HG03558 (cell line): ENCODE measurements around the gene MR1.
A peak's percentile ranks its signal among the peaks of the same experiment; 100 is the strongest.
"Not testable (repeated sequence)": the region's sequence is repeated elsewhere in the genome, so short reads cannot be mapped to it uniquely, and the experiment has no call there.

ENCODE experiments used
- ATAC-seq: cut with Tn5 transposase; IDR thresholded peaks from one replicate; pipeline ENCODE4 v1.9.1; 2021; ENCODE audit warnings: moderate number of reproducible peaks; ENCODE audit not compliant: unreplicated experiment; ENCODE audit errors: extremely low read depth

Gene MR1

DNA sequence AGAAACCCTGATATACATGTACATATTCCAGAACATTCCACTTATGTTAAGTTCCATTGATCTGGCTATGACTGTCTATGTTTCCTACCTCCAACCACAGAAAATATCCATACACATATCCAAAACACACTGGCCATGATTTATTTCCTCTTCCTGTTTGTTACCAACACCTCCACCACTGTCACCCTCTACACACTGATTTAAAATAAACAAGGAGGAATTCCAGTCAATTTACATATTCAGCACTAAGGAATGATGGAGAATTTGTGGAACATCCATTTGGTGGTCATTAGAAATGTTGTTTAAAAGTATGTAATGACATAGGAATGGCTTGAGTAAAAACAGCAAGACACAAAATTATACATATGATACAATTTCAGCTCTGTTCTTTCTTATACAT is 5.6 kb upstream of the MR1 start:
- no peak for ATAC-seq

GRCh38 chr1:181028615-181029014 is 5.2 kb upstream of the MR1 start:
- ATAC-seq = no peak

- ATAC-seq = no peak
Observed at GRCh38 chr1:181032535-181032934, 1.2 kb upstream of the MR1 start.

DNA sequence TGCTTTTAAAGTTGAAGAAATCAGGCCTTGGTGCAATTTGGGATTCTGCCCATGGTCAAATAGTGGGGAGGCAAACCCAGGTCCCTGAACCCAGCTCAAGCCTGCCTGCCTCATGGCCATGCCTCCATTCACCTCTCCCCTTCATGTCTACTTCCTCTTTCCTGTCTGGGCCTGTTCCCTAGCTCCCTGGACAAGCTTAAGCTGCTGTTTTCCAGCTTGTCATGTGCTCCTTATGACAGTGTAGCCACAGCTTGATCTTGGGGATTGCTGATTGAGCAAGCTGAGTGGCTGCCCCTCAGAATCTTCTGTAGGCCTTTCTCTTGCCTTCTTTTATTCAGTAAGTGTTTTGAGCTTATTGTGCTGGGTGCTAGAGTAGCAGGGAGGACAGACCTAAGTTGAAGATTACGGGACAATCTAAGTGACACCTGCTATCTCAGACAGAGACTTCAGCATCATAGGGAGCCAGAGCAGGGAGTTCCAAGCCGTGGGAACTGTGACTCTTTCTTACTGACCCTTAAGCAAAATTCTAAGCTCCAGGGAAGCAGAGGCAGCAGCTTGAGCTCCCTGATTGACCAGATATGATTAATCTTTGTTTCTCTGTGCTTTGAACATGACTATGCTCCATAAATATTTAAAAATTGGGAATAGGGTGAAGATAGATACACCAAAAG is 520 bp upstream of the MR1 start:
- peak; percentile 6 for ATAC-seq

DNA sequence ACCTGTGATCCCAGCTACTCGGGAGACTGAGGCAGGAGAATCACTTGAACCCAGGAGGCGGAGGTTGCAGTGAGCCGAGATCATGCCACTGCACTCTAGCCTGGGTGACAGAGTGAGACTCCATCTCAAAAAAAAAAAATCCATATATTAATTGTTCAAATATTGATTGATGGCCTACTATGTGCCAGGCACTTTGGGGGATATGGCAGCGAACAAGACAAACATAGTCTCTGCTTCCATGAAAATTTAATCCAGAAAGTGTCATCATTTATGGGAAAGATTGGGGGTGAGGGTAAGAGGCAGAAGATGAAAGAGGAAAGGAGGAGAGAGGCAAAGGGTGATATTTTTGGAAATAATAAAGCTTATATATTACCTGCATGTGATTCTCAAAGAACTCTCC is 1.4 kb downstream of the MR1 start:
- ATAC-seq = not testable (repeated sequence)

GRCh38 chr1:181036107-181036836 is 2.5 kb downstream of the MR1 start:
- ATAC-seq = no peak

DNA sequence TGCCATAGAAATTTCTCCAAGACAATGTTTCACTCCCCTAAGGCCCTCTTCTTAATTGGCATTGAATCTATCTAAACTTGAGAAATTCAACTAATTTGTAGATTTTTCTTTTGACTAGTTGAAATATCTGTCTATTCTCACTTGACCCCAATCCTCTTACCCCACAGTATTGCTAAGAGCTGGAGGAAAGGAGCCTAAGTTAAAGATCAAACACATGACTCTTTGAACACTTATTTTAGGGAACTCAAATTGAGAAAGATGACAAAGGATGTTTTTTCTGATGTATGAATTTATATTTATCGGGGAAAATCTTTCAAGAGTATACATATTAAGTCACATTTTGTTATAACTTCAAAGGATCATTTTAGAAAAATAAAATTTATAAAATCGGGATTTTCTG is 3.6 kb downstream of the MR1 start:
- no peak for ATAC-seq

DNA sequence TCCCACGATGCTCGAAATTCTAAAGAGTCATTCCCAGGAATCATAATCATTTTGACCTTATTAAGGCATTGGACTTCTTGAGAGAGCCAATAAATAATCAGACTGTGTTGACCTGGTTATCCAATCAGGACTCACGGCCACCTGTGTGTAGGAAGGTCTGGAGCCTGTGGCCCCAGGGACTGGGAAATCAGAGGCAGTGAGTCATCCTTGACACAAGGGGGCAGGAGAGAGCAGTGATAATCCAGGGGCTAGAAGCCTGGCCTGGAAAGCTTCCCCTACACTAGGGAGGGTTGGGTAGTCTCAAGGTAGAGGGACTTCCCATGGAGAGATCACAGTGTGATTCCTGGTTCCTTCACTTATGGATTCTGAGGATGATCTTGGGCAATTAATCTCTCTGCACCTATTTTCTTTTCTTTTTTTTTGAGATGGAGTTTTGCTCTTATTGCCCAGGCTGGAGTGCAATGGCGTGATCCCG is 4.7 kb downstream of the MR1 start:
- ATAC-seq = no peak

DNA sequence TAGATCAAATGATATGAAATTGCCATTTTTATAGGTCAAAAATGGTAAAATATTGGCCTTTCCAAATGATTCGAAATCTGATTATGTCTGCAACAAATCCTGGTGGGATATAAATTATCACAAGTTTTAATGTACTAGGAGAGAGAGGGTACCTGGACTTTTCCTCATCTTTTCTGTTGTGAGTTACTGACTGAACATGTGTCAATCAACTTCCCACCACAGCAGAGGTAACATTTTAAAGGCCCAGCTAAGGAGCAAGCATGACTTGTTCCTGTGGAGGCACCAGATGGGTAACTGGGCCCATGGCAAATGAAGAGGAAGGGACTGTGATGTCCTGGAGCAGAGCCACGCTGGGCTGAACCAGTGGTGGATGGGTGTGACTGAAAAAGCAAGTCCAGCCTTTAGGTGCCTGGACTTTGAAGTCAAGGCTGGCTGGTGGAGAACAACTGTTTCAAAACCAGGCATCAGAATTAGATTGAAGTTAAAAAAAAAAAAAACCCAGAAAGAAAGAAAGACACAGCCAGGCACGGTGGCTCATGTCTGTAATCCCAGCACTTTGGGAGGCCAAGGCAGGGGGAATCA is 6.6 kb downstream of the MR1 start:
- no peak for ATAC-seq

DNA sequence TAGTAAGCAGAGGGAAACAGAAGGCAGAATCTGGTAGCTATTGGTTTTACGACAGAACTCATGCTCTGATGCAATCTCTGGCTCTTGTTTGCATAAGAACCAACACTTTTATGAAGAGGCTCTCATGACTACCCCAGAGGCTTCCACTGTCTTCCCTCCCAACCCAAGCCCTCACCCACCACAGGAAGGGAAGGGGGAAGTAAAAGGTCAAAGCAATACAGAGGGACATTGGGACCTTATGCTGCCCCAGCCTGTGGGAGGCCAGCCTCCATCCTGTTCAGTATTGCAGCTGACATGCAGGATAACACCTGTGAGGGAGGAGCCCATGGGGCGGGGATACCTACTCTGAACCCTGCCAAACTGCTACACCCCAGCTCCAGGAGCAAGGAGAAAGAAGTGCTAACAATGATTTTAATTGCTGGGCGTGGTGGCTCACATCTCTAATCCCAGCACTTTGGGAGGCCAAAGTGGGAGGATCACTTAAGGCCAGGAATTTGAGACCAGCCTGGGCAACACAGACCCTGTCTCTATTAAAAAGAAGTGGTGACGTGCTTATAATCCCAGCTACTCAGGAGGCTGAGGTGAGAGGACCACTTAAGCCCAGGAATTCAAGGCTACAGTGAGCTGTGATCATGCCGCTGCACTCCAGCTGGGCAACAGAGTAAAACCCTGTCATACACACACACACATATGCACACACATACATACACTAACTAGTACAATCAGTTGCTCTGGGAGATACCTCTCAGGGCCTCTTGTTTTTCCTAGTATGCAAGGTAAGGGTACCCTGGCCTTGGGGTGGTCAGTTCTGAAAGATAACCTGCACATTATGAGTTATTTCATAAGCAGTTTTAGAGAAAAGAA is 9.5 kb downstream of the MR1 start:
- ATAC-seq = no peak

DNA sequence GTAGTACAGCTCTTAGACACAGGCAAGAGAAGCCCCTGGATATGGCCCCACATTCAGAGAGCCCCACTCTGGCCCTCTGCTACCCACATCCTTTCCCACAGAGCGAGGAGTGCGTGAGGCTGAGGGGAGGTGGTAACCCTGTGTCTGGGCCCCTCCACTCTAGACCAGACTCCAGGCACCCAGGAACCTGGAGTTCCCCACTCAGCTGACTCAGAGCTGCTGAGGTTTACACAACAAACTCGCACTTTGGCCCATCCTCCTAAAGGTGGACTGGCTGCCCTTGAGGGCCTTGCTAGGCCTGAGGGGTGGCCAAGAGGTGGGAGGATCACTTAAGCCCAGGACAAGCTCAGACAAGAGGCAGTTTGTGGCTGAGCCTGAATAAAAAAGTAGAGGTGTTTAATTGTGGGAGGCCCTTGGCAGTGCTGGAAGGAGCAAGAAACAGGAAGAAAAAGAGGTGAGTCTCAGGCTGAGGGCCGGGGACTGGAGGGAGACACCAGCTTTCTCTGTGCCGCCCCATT is 10.7 kb downstream of the MR1 start:
- no peak for ATAC-seq

- ATAC-seq = not testable (repeated sequence)
Observed at GRCh38 chr1:181045946-181046345, 12.2 kb downstream of the MR1 start.

- no peak for ATAC-seq
Observed at GRCh38 chr1:181049378-181049777, 15.6 kb downstream of the MR1 start.

DNA sequence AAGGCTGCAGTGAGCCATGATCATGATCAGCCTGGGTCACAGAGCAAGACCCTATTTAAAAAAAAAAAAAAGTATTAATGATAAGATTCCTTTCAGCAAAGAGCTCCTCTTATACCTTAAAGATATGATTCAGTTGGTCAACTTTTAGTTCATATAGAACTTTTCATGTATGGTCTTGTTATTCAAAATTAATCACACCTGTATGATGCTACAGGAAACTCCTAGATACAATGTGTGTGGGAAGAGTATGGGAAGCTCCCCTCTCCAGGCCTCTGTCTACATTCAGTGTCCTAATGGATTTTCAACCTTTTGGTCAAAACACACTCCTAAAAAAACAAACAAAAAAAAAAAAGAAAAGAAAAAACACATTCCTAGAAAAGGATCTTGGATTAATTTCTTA is 17.1 kb downstream of the MR1 start:
- ATAC-seq = no peak

DNA sequence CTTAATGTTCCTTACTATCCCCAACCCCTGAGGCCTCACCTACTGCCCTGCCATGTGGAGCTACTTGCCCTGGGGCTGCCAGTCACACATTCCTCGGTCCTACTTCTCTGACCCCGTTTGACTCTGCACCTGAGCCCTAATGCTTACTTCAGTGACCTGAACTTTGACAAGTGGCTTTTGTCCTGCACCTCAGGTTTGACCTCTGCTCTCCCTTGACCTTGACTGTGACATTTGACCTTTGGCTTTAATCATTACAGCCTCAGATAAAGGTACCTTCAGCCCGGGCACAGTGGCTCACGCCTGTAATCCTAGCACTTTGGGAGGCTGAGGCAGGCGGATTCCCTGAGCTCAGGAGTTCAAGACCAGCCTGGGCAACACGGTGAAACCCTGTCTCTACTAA is 22.8 kb downstream of the MR1 start:
- ATAC-seq = no peak

DNA sequence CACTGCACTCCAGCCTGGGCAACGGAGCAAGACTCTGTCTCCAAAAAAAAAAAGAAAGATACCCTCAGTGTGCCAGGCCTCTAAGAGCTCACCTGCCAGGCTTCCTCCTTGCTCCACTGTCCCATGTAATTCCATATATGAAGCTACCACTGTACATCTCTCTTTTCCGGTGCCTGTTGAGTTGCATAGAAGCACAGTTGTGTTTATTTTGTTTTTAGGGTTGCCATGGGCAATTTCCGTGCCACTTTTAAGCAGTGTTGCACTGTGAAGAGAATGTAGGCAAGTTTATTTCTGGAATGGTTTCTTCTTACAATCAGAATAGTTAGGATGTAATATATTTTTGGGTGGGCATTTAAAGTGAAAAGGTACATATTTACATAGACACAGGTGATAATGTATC is 23.3 kb downstream of the MR1 start:
- no peak for ATAC-seq

GRCh38 chr1:181059435-181059834 is 25.7 kb downstream of the MR1 start:
- no peak for ATAC-seq

- ATAC-seq = no peak
Observed at GRCh38 chr1:181060066-181060465, 26.3 kb downstream of the MR1 start.

DNA sequence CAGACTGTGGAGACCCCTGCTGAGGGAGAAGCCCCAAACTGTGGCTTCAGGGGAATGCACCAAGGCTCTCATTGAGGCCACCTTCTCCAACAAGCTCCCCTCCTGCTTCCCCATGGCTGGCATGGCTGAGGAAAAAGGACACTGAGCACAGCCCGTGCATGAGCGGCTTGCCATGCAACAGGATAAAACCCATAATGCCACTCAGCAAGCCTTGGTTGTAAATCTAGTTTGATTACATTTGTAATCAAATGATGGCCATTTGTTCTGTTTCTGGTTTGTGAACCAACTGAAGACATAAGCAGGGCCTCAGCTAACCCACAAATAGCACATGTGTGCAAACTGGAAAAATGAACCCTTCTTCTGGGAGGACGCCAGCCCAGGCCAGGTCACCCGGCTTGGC is 27.2 kb downstream of the MR1 start:
- not testable (repeated sequence) for ATAC-seq

DNA sequence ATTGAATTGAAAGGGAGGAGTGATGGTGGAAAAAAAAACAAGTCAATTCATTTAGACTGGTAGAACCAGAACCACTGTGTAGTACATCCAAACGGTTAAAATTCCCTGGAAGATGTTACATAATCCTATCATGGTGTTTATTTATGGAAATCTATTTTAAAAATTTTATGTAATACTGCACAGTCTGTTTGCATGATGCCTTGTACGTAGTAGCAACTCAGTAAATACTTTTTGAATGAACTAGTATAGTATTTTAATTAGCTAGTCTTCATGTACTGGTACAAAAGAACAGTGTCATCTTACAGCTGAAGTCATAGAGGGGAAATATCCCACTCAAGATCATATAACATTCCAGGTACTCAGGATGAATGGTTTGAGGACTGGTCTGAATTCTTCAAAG is 27.7 kb downstream of the MR1 start:
- ATAC-seq = no peak
